Liver (tissue), 3 donors: ENCODE data around the gene TACC2.

ENCODE experiments used
- EGR1 ChIP-seq, 2 donors: IDR thresholded peaks; 2 replicates each; pipeline ENCODE4 v1.6.1; 2016 to 2018; ENCODE audit warnings: antibody characterized with exemption in 2 of 2, low read depth in 2 of 2
- GABPA ChIP-seq, 2 donors: IDR thresholded peaks in 1 of 2; conservative IDR thresholded peaks in 1 of 2; 2 replicates each; pipeline ENCODE4 v1.6.1; 2016; ENCODE audit warnings: antibody characterized with exemption in 2 of 2, mild to moderate bottlenecking in 1 of 2, moderate library complexity in 1 of 2
- HNF4A ChIP-seq, 2 donors: conservative IDR thresholded peaks; 2 replicates each; pipeline ENCODE4 v1.6.1; 2016; ENCODE audit warnings: antibody characterized with exemption in 2 of 2, mild to moderate bottlenecking in 2 of 2
- JUND ChIP-seq, 2 donors: IDR thresholded peaks; 2 replicates each; pipeline ENCODE4 v1.6.1; 2016; ENCODE audit warnings: antibody characterized with exemption in 2 of 2
- REST ChIP-seq: IDR thresholded peaks from 2 replicates; pipeline ENCODE4 v1.6.1; 2016; ENCODE audit warnings: antibody characterized with exemption, mild to moderate bottlenecking
- RXRA ChIP-seq, 2 donors: IDR thresholded peaks; 2 replicates each; pipeline ENCODE4 v1.6.1; 2017 to 2018; ENCODE audit warnings: antibody characterized with exemption in 2 of 2, mild to moderate bottlenecking in 1 of 2
- ZBTB33 ChIP-seq: IDR thresholded peaks from 2 replicates; pipeline ENCODE4 v1.6.1; 2016; ENCODE audit warnings: antibody characterized with exemption
- TF ChIP-seq, protein P1 (sequence below): fragments of 150-350 bp; IDR thresholded peaks from 2 replicates; pipeline ENCODE4 v1.5.1; 2017; ENCODE audit warnings: improper control_type of control experiment, low read depth, low read length; ENCODE audit not compliant: missing input control
- TF ChIP-seq, protein P2 (sequence below): IDR thresholded peaks from 2 replicates; pipeline ENCODE4 v1.6.1; 2016; ENCODE audit warnings: antibody characterized with exemption
- donor health status: healthy.
- donor health status: healthy.

DNA sequence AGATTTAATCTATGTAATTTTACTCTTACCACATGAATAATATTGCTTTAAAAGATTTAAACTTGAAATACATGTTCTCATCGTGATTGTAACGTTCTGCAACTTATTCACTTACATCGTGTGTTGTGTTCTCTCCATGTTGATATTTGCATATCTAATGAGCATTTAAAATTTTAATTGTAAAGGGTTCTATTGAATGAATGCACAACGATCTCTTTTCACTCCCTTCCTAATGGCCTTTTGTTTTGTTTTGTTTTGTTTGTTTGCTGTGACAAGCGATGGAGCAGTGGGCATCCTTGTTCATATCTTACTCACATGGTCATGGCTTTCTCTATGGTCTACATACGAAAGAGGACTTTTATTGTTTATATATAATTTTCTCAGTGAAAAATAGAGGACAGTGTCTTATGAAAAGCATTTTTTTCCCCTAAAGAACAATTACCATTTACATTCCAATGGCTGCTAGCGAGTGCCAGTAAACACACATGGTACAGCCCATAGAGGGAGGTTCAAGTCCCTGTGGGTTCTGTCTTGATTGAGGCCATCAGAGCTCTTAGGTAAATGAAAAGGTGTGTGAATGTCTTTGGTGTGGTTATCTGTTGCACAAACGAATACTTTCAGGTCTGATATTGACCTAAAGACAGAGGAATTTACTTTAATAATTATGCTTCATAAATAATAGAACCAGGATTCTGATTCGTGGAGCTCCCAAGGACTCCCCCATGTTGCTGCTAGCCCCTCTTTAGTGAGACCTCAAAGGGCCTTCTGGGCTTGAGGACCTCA is 314.5 kb downstream of the TACC2 start:
- TF ChIP-seq, protein P1, sequence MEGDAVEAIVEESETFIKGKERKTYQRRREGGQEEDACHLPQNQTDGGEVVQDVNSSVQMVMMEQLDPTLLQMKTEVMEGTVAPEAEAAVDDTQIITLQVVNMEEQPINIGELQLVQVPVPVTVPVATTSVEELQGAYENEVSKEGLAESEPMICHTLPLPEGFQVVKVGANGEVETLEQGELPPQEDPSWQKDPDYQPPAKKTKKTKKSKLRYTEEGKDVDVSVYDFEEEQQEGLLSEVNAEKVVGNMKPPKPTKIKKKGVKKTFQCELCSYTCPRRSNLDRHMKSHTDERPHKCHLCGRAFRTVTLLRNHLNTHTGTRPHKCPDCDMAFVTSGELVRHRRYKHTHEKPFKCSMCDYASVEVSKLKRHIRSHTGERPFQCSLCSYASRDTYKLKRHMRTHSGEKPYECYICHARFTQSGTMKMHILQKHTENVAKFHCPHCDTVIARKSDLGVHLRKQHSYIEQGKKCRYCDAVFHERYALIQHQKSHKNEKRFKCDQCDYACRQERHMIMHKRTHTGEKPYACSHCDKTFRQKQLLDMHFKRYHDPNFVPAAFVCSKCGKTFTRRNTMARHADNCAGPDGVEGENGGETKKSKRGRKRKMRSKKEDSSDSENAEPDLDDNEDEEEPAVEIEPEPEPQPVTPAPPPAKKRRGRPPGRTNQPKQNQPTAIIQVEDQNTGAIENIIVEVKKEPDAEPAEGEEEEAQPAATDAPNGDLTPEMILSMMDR, result no peak
- TF ChIP-seq EGR1 (IDR thresholded peaks at IDR 0.05; ENCODE audit: low read depth in 2 of 2) (no peak), ZBTB33 (no peak), JUND (IDR thresholded peaks at IDR 0.05) (no peak), GABPA (IDR thresholded peaks at IDR 0.05 in 1 of 2, conservative IDR thresholded peaks at IDR 0.05 in 1 of 2) (no peak), HNF4A (conservative IDR thresholded peaks at IDR 0.05) (no peak), RXRA (IDR thresholded peaks at IDR 0.05) (no peak), REST (no peak)
- TF ChIP-seq, protein P2, sequence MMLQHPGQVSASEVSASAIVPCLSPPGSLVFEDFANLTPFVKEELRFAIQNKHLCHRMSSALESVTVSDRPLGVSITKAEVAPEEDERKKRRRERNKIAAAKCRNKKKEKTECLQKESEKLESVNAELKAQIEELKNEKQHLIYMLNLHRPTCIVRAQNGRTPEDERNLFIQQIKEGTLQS, result no peak
